GM18505 (cell line): ENCODE measurements around the gene TMC4.
A peak's percentile ranks its signal among the peaks of the same experiment; 100 is the strongest.

ENCODE experiments used
- ATAC-seq: cut with Tn5 transposase; IDR thresholded peaks from one replicate; pipeline ENCODE4 v1.9.1; 2021; ENCODE audit not compliant: unreplicated experiment
- POLR2A ChIP-seq: IDR thresholded peaks from 4 replicates; pipeline ENCODE4 v1.6.1; 2011; ENCODE audit warnings: borderline replicate concordance; ENCODE audit not compliant: insufficient read depth, insufficient read length; ENCODE audit errors: extremely low read depth

TMC4 gene

GRCh38 chr19:54162241-54162805, 10.6 kb downstream of the TMC4 start:
- no peak for TF ChIP-seq POLR2A
- ATAC-seq: no peak

- no peak for ATAC-seq
- no peak for TF ChIP-seq POLR2A
Observed at GRCh38 chr19:54160854-54161253, 12.1 kb downstream of the TMC4 start.

- ATAC-seq: peak; percentile 4
- no peak for TF ChIP-seq POLR2A
Observed at GRCh38 chr19:54160182-54160811, 12.7 kb downstream of the TMC4 start.

GRCh38 chr19:54159352-54160181, 13.4 kb downstream of the TMC4 start, which contains the start of gene LENG1:
Gene LENG1 (minus strand): TSS chr19:54159721. CDS start chr19:54159695, 26 bp downstream.
- ATAC-seq: peak; percentile 74
- TF ChIP-seq POLR2A: peak; percentile 92

GRCh38 chr19:54158812-54159351, 14.1 kb downstream of the TMC4 start:
- ATAC-seq: no peak
- TF ChIP-seq POLR2A: no peak

- no peak for ATAC-seq
- TF ChIP-seq POLR2A: no peak
Observed at GRCh38 chr19:54156953-54157352, 16.0 kb downstream of the TMC4 start.

- ATAC-seq: no peak
- TF ChIP-seq POLR2A: no peak
Observed at GRCh38 chr19:54156490-54156889, 16.5 kb downstream of the TMC4 start.

- no peak for ATAC-seq
- TF ChIP-seq POLR2A: no peak
Observed at GRCh38 chr19:54155694-54156093, 17.3 kb downstream of the TMC4 start.

- no peak for ATAC-seq
- no peak for TF ChIP-seq POLR2A
Observed at GRCh38 chr19:54154603-54155345, 18.2 kb downstream of the TMC4 start.

GRCh38 chr19:54153731-54154326, 19.1 kb downstream of the TMC4 start:
- ATAC-seq: no peak
- TF ChIP-seq POLR2A: no peak

- ATAC-seq: no peak
- peak; percentile 32 for TF ChIP-seq POLR2A
Observed at GRCh38 chr19:54152878-54153524, 20.0 kb downstream of the TMC4 start.

- ATAC-seq: no peak
Observed at GRCh38 chr19:54152267-54152666, 20.7 kb downstream of the TMC4 start.

GRCh38 chr19:54151362-54152035, 21.5 kb downstream of the TMC4 start:
- ATAC-seq: no peak

More at GRCh38 chr19:54152267-54152666, 20.7 kb downstream of the TMC4 start:
- no peak for TF ChIP-seq POLR2A

More at GRCh38 chr19:54151362-54152035, 21.5 kb downstream of the TMC4 start:
- no peak for TF ChIP-seq POLR2A
